ENCODE results near the gene AMY1B.
"Not testable (repeated sequence)": the region's sequence is repeated elsewhere in the genome, so short reads cannot be mapped to it uniquely, and the experiment has no call there.

AMY1B gene

GRCh38 chr1:103696110-103696509, at the start of gene AMY1B:
Gene AMY1B, minus strand, starts transcription at chr1:103696210. Its CDS starts 571 bp downstream, at chr1:103695639.
- DNase-seq = not testable (repeated sequence)

- not testable (repeated sequence) for DNase-seq
These were observed 49.0 kb upstream of the AMY1B start for GRCh38 chr1:103745040-103745439.

DNA sequence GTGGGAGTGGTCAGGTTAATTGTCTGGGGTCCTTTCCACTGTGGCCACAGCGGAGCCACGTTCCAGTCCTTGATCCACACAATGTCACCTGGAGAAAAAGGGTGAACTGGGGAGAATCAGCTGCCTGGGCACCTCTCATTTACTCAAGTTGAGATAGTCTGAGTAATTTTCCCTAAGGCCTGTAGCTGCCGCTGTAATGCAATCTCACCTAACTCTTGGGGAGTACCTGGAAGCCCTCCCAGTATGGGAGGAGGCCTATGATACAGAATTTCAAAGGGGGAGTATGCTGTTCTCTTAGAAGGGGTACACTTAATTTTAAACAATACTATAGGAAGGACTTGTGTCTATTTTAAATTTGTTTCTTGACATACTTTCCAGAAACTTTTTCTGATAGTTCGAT, 48.4 kb upstream of the AMY1B start:
- not testable (repeated sequence) for DNase-seq

- not testable (repeated sequence) for DNase-seq
These were observed 42.0 kb upstream of the AMY1B start for GRCh38 chr1:103738031-103738430.

DNA sequence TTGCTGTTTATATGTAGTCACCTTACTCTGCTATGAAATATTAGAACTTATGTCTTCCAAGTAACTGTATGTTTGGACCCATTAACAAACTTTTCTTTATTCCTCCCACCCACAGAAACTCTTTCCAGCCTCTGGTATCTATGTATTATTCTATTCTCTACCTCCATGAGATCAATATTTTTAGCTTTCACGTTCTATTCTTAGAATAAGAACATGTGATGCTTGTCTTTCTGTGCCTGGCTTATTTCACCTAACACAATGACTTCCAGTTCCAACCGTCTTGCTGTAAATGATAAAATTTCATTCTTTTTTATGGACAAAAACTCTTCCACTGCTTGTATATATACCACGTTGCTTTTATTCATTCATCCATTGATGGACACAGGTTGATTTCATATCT, 39.3 kb upstream of the AMY1B start:
- DNase-seq = not testable (repeated sequence)

- not testable (repeated sequence) for DNase-seq
These were observed 25.5 kb upstream of the AMY1B start for GRCh38 chr1:103721473-103721872.

- DNase-seq = not testable (repeated sequence)
These were observed 21.4 kb upstream of the AMY1B start for GRCh38 chr1:103717404-103717803.

GRCh38 chr1:103710381-103710780, 14.4 kb upstream of the AMY1B start:
- DNase-seq = not testable (repeated sequence)

DNA sequence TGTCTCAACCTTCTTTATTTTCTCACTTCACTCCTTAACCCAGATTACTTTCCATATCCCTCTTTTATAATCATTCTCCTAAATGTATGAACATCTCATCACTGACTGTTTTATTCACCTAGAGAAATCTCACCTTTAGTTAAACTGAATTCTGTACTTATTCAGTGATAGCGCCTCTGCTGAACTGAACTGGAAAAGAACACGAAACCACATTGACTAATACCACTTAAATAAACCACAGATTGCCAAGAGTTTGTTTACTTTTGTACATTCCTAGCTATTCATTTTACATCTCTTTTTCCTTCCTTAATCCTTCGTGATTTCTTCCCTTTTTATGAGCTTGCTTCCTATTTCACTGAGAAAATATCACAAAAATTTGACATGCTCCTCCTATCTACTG, 11.7 kb upstream of the AMY1B start:
- DNase-seq = not testable (repeated sequence)

DNA sequence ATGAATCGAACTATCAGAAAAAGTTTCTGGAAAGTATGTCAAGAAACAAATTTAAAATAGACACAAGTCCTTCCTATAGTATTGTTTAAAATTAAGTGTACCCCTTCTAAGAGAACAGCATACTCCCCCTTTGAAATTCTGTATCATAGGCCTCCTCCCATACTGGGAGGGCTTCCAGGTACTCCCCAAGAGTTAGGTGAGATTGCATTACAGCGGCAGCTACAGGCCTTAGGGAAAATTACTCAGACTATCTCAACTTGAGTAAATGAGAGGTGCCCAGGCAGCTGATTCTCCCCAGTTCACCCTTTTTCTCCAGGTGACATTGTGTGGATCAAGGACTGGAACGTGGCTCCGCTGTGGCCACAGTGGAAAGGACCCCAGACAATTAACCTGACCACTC, 5.2 kb upstream of the AMY1B start:
- DNase-seq = not testable (repeated sequence)

DNA sequence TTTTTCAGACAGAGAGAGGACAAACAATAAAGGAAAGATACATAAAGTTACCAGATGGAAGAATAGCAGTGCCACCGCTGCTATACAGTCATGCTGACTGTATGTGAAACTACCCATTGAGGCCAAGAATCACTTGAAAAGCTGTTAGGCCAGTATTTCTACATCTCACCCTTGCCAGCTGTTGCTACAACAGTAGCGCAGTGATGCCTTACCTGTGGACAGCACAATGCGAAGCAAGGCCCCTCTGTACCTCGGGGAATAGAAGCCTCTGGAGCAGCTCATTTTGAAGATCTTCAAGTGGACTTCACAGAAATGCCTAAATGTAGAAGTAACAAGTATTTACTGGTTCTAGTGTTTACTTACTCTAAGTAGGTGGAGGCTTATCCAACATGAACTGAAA, 4.7 kb upstream of the AMY1B start:
- not testable (repeated sequence) for DNase-seq

- DNase-seq = not testable (repeated sequence)
These were observed 1.4 kb upstream of the AMY1B start for GRCh38 chr1:103697430-103697829.

DNA sequence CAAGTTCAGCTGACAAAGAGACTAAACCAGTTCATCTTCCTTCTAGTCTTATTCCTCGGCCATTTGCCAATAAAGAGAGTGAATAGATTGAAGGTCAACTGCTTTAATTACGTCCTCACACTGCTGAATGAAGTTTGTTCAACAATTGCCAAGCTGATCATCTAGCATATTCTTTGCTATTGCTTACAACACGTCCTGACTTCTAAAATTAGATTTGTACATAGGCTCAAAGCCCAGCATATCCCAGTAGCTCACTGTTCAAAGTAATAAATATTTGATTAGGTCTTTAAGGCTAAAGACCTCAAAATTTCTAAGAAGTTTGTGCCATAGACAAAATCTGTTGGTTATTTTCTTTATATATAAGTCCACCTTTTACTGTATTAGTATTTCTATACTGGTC, 19.7 kb downstream of the AMY1B start:
- not testable (repeated sequence) for DNase-seq

GRCh38 chr1:103655460-103655859, 40.5 kb downstream of the AMY1B start, which contains the start of gene AMY1A:
Gene AMY1A, plus strand, starts transcription at chr1:103655760. Its CDS starts 571 bp downstream, at chr1:103656331.
- not testable (repeated sequence) for DNase-seq

DNA sequence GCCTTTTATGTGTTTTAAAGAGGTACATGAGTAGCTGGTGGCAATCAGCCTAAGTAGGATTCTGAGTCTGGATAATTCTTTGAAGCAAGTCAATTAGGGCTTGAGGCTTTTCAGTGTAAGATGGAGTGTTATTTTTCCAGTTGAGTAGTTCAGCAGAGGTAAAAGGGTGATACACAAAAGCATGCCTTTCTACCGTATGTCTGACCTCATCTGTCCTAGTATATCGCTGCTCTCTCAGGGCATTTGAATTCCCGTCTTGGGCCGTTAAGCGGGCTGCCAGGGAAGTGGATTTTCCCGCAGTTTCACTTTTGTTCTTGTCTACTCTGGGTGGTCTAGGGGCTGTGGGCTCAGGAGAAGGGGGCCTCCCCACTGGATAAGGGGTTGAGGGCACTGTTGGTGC, 41.9 kb downstream of the AMY1B start:
- not testable (repeated sequence) for DNase-seq

GRCh38 chr1:103650889-103651288, 45.1 kb downstream of the AMY1B start:
- not testable (repeated sequence) for DNase-seq

- DNase-seq = not testable (repeated sequence)
These were observed 45.7 kb downstream of the AMY1B start for GRCh38 chr1:103650305-103650704.

GRCh38 chr1:103643908-103644307, 52.1 kb downstream of the AMY1B start:
- DNase-seq = not testable (repeated sequence)

DNA sequence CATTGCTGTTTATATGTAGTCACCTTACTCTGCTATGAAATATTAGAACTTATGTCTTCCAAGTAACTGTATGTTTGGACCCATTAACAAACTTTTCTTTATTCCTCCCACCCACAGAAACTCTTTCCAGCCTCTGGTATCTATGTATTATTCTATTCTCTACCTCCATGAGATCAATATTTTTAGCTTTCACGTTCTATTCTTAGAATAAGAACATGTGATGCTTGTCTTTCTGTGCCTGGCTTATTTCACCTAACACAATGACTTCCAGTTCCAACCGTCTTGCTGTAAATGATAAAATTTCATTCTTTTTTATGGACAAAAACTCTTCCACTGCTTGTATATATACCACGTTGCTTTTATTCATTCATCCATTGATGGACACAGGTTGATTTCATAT, 54.8 kb downstream of the AMY1B start:
- DNase-seq = not testable (repeated sequence)

Data from NCI-H2029 (cell line).